Measurements from ENCODE around the gene KRTAP2-3.
"Not testable (repeated sequence)": the region's sequence is repeated elsewhere in the genome, so short reads cannot be mapped to it uniquely, and the experiment has no call there.

KRTAP2-3 gene

GRCh38 chr17:41067281-41067680 lies 7.4 kb upstream of the KRTAP2-3 start:
- no peak for DNase-seq (ENCODE audit: low spot score)

GRCh38 chr17:41065829-41066624 lies 6.1 kb upstream of the KRTAP2-3 start, which contains the start of gene KRTAP2-4:
KRTAP2-4 (minus strand) TSS chr17:41065879; CDS start chr17:41065845, 34 bp downstream.
- DNase-seq (ENCODE audit: low spot score) = no peak

GRCh38 chr17:41065016-41065689 lies 5.2 kb upstream of the KRTAP2-3 start:
- DNase-seq (ENCODE audit: low spot score) = not testable (repeated sequence)

GRCh38 chr17:41064301-41064700 lies 4.4 kb upstream of the KRTAP2-3 start:
- no peak for DNase-seq (ENCODE audit: low spot score)

GRCh38 chr17:41063449-41063848 lies 3.5 kb upstream of the KRTAP2-3 start:
- no peak for DNase-seq (ENCODE audit: low spot score)

- no peak for DNase-seq (ENCODE audit: low spot score)
Measured at GRCh38 chr17:41061964-41062363, 2.0 kb upstream of the KRTAP2-3 start.

GRCh38 chr17:41059276-41060051 lies 450 bp downstream of the KRTAP2-3 start:
- not testable (repeated sequence) for DNase-seq (ENCODE audit: low spot score)

GRCh38 chr17:41058741-41059140 lies 1.2 kb downstream of the KRTAP2-3 start:
- no peak for DNase-seq (ENCODE audit: low spot score)

GRCh38 chr17:41057547-41057946 lies 2.4 kb downstream of the KRTAP2-3 start:
- no peak for DNase-seq (ENCODE audit: low spot score)

GRCh38 chr17:41055130-41055529 lies 4.8 kb downstream of the KRTAP2-3 start, which contains the start of gene KRTAP2-2:
KRTAP2-2 (minus strand) TSS chr17:41055230; CDS start chr17:41055211, 19 bp downstream.
- DNase-seq (ENCODE audit: low spot score) = not testable (repeated sequence)

- DNase-seq (ENCODE audit: low spot score) = not testable (repeated sequence)
Measured at GRCh38 chr17:41054556-41054955, 5.4 kb downstream of the KRTAP2-3 start.

- no peak for DNase-seq (ENCODE audit: low spot score)
Measured at GRCh38 chr17:41054025-41054424, 5.9 kb downstream of the KRTAP2-3 start.

- DNase-seq (ENCODE audit: low spot score) = no peak
Measured at GRCh38 chr17:41052566-41052965, 7.3 kb downstream of the KRTAP2-3 start.

- DNase-seq (ENCODE audit: low spot score) = no peak
Measured at GRCh38 chr17:41049110-41049509, 10.8 kb downstream of the KRTAP2-3 start.

GRCh38 chr17:41048441-41048840 lies 11.5 kb downstream of the KRTAP2-3 start:
- DNase-seq (ENCODE audit: low spot score) = no peak

GRCh38 chr17:41046735-41047465 lies 13.0 kb downstream of the KRTAP2-3 start, which contains the start of gene KRTAP2-1:
KRTAP2-1 (minus strand) TSS chr17:41047316; CDS start chr17:41047267, 49 bp downstream.
- not testable (repeated sequence) for DNase-seq (ENCODE audit: low spot score)

- DNase-seq (ENCODE audit: low spot score) = no peak
Measured at GRCh38 chr17:41042953-41043352, 17.0 kb downstream of the KRTAP2-3 start.

GRCh38 chr17:41040783-41041571 lies 18.9 kb downstream of the KRTAP2-3 start, which contains the start of gene KRTAP1-1:
KRTAP1-1 (minus strand) TSS chr17:41041450; CDS start chr17:41041397, 53 bp downstream.
- not testable (repeated sequence) for DNase-seq (ENCODE audit: low spot score)

- DNase-seq (ENCODE audit: low spot score) = no peak
Measured at GRCh38 chr17:41037853-41038350, 22.0 kb downstream of the KRTAP2-3 start.

GRCh38 chr17:41034346-41034935 lies 25.5 kb downstream of the KRTAP2-3 start, which contains the start of gene KRTAP1-3:
KRTAP1-3 (minus strand) TSS chr17:41034874; CDS start chr17:41034821, 53 bp downstream.
- DNase-seq (ENCODE audit: low spot score) = not testable (repeated sequence)

Data from cerebellar cortex (tissue), 1 donor.